Liver (tissue), 9 donors: Measurements from ENCODE around the gene ADCY9. TPM values are rescaled to one million over a fixed set of nuclear protein-coding genes. Genes with fewer than 3 reads are reported as not detected.
A peak's percentile ranks its signal among the peaks of the same experiment; 100 is the strongest.

Experiments
- DNase-seq: peaks from one replicate; pipeline ENCODE4 v3.0.0-alpha.2; 2017; ENCODE audit warnings: low spot score
- H3K27ac ChIP-seq, 2 donors: one replicate each; pipeline ENCODE4 v1.7.0; 2013; ENCODE audit warnings: inconsistent platforms in 2 of 2, low read length in 2 of 2, control low read depth in 1 of 2, low read depth in 1 of 2, mild to moderate bottlenecking in 1 of 2
- H3K27me3 ChIP-seq, 4 donors: one replicate each; pipeline versions ENCODE4 v1.6.1 to v1.7.0; 2013; ENCODE audit warnings: low read length in 3 of 4, inconsistent platforms in 1 of 4, mild to moderate bottlenecking in 1 of 4, moderate library complexity in 1 of 4; ENCODE audit not compliant: control insufficient read depth in 4 of 4, insufficient read depth in 4 of 4
- H3K36me3 ChIP-seq, 4 donors: one replicate each; pipeline versions ENCODE4 v1.6.1 to v1.7.0; 2013; ENCODE audit warnings: low read length in 3 of 4, mild to moderate bottlenecking in 3 of 4, low read depth in 1 of 4, moderate library complexity in 1 of 4; ENCODE audit not compliant: control insufficient read depth in 4 of 4, insufficient read depth in 3 of 4
- H3K4me1 ChIP-seq, 4 donors: one replicate each; pipeline versions ENCODE4 v1.6.1 to v1.7.0; 2013; ENCODE audit warnings: low read length in 3 of 4, mild to moderate bottlenecking in 3 of 4, moderate library complexity in 1 of 4; ENCODE audit not compliant: control insufficient read depth in 4 of 4, insufficient read depth in 4 of 4
- H3K4me3 ChIP-seq, 3 donors: one replicate each; pipeline versions ENCODE4 v1.6.1 to v1.7.0; 2013; ENCODE audit warnings: low read length in 3 of 3, control low read depth in 1 of 3, low read depth in 1 of 3, mild to moderate bottlenecking in 1 of 3
- H3K9ac ChIP-seq, 2 donors: one replicate each; pipeline ENCODE4 v1.7.0; 2013; ENCODE audit warnings: low read length in 2 of 2, mild to moderate bottlenecking in 2 of 2, moderate library complexity in 2 of 2, control low read depth in 1 of 2, low read depth in 1 of 2
- H3K9me3 ChIP-seq, 4 donors: one replicate each; pipeline versions ENCODE4 v1.6.1 to v1.7.0; 2013; ENCODE audit warnings: low read length in 3 of 4; ENCODE audit not compliant: control insufficient read depth in 4 of 4
- FOXA1 ChIP-seq: IDR thresholded peaks from 2 replicates; pipeline ENCODE4 v1.6.1; 2016; ENCODE audit warnings: antibody characterized with exemption
- FOXA2 ChIP-seq: IDR thresholded peaks from 2 replicates; pipeline ENCODE4 v1.6.1; 2016; ENCODE audit warnings: antibody characterized with exemption
- GABPA ChIP-seq, 2 donors: IDR thresholded peaks in 1 of 2; conservative IDR thresholded peaks in 1 of 2; 2 replicates each; pipeline ENCODE4 v1.6.1; 2016; ENCODE audit warnings: antibody characterized with exemption in 2 of 2, mild to moderate bottlenecking in 1 of 2, moderate library complexity in 1 of 2
- HNF4A ChIP-seq, 2 donors: conservative IDR thresholded peaks; 2 replicates each; pipeline ENCODE4 v1.6.1; 2016; ENCODE audit warnings: antibody characterized with exemption in 2 of 2, mild to moderate bottlenecking in 2 of 2
- HNF4G ChIP-seq: IDR thresholded peaks from 2 replicates; pipeline ENCODE4 v1.6.1; 2016; ENCODE audit warnings: antibody characterized with exemption
- NR2F2 ChIP-seq: IDR thresholded peaks from 2 replicates; pipeline ENCODE4 v1.6.1; 2016; ENCODE audit warnings: antibody characterized with exemption
- RAD21 ChIP-seq, 2 donors: IDR thresholded peaks; 2 replicates each; pipeline ENCODE4 v1.6.1; 2016; ENCODE audit warnings: antibody characterized with exemption in 2 of 2, mild to moderate bottlenecking in 2 of 2
- RXRA ChIP-seq, 2 donors: IDR thresholded peaks; 2 replicates each; pipeline ENCODE4 v1.6.1; 2017 to 2018; ENCODE audit warnings: antibody characterized with exemption in 2 of 2, mild to moderate bottlenecking in 1 of 2
- SP1 ChIP-seq: IDR thresholded peaks from 2 replicates; pipeline ENCODE4 v1.6.1; 2018; ENCODE audit warnings: antibody characterized with exemption, mild to moderate bottlenecking
- WGBS: extraction: QIAGEN DNeasy Blood & Tissue Kit; methylation state at CpG from one replicate; pipeline ENCODE4 v1.1.7; 2013; 5-methylcytosine and 5-hydroxymethylcytosine counted together
- polyA plus RNA-seq, 2 donors: library from polyadenylated mRNA; stranded (reverse) in 1 of 2; unstranded in 1 of 2; fragments of 200-250 nt in 1 of 2; fragments of >200 nt in 1 of 2; fragmentation: Nextera tagmentation in 1 of 2; extraction: Ambion mirVana in 1 of 2; gene quantifications; one replicate each; pipeline versions ENCODE4 v1.2.1 to v1.2.3, GENCODE V29; 2013 to 2015
- total RNA-seq, 2 donors: library from RNA; depleted of rRNA; stranded (reverse); fragments of >200 nt; gene quantifications; one replicate each; pipeline ENCODE4 v1.2.3, GENCODE V29; 2014
- TF ChIP-seq, protein P1 (sequence below): IDR thresholded peaks from 2 replicates; pipeline ENCODE4 v1.6.1; 2016; ENCODE audit warnings: antibody characterized with exemption, mild to moderate bottlenecking
- TF ChIP-seq, protein P2 (sequence below): IDR thresholded peaks from 2 replicates; pipeline ENCODE4 v1.6.1; 2016; ENCODE audit warnings: antibody characterized with exemption
- TF ChIP-seq, protein P3 (sequence below): fragments of 150-350 bp; IDR thresholded peaks from 2 replicates; pipeline ENCODE4 v1.5.1; 2017; ENCODE audit warnings: improper control_type of control experiment, low read depth, low read length; ENCODE audit not compliant: missing input control
- donor health status: healthy.
- donor health status: healthy.
- donor health status: healthy.
- donor health status: healthy.
- donor health status: healthy.

The ADCY9 gene
- total and polyA plus RNA-seq, 4 donors, result 3.6 to 25.1 (median 11.0) TPM

DNA sequence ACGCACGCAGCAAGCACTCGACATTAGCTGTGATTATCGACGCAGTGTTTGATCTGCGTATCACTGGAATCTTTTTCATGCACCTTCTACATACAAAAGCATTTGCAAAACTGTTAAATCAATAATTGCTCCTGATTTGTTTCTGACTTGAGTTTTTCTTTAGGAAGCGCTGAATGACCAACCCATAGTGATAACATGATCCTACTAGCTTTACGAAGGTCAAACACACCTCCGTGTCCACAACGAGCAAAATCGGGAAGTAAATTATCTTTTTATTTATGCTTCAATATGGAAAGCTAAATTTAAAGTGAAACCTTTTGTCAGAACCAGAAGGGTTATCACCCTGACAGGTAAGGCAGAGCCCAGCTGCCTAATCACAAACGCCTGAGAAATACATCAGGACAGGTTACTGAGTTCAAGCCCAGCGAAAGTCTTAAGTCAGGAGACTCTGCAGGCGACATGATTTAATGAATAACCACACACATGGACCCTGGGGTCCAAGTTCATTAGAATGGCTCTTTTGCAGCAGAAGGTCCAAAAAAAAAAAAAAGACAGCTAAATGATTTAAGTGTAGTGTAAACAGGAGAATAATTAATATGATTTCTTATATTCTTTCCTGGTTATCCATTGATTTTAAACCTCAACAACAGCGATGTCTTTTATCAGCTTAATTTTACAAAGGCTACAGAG, 104.2 kb downstream of the ADCY9 start (continued):
- TF ChIP-seq, protein P1, sequence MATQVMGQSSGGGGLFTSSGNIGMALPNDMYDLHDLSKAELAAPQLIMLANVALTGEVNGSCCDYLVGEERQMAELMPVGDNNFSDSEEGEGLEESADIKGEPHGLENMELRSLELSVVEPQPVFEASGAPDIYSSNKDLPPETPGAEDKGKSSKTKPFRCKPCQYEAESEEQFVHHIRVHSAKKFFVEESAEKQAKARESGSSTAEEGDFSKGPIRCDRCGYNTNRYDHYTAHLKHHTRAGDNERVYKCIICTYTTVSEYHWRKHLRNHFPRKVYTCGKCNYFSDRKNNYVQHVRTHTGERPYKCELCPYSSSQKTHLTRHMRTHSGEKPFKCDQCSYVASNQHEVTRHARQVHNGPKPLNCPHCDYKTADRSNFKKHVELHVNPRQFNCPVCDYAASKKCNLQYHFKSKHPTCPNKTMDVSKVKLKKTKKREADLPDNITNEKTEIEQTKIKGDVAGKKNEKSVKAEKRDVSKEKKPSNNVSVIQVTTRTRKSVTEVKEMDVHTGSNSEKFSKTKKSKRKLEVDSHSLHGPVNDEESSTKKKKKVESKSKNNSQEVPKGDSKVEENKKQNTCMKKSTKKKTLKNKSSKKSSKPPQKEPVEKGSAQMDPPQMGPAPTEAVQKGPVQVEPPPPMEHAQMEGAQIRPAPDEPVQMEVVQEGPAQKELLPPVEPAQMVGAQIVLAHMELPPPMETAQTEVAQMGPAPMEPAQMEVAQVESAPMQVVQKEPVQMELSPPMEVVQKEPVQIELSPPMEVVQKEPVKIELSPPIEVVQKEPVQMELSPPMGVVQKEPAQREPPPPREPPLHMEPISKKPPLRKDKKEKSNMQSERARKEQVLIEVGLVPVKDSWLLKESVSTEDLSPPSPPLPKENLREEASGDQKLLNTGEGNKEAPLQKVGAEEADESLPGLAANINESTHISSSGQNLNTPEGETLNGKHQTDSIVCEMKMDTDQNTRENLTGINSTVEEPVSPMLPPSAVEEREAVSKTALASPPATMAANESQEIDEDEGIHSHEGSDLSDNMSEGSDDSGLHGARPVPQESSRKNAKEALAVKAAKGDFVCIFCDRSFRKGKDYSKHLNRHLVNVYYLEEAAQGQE, result no peak
- TF ChIP-seq, protein P2, sequence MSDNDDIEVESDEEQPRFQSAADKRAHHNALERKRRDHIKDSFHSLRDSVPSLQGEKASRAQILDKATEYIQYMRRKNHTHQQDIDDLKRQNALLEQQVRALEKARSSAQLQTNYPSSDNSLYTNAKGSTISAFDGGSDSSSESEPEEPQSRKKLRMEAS, result peak; percentile 11
- TF ChIP-seq SP1 (peak; percentile 66), RXRA (IDR thresholded peaks at IDR 0.05) (peak; percentile 50 to 56)

DNA sequence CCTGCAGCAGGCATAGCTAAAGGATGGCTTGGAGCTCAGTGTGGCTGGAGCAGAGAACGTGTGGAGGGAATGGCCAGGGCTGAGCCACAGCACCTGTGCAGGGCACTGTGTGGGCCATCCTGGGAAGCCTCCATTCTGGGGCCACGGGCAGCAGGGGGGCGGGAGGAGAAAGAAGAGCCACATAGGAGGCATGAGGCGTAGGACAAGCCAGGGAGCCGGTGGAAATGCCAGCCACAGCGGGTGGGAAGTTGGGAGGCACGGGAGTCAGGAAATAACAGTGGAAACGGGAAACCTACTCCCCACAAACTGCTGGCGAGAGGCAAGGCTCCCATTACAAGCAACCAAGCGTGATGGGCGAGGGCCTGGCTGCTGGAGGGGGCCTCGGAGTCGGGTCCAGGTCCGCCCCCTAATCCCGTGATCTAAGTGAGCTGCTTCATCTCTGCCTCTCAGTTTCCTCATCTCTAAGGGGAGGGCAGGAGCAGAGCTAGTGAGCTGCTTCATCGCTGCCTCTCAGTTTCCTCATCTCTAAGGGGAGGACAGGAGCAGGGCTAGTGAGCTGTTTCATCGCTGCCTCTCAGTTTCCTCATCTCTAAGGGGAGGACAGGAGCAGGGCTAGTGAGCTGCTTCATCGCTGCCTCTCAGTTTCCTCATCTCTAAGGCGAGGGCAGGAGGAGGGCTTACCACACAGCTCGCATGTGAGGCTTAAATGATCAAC, 104.9 kb downstream of the ADCY9 start:
- Histone ChIP-seq H3K4me3 (peak overlapping the region in 1 of 3 donors; percentile 15), H3K4me1 (peaks cover 5 to 31% (median 21%) of the 10 kb centered on the region in 4 donors), H3K9ac (no peak overlapping the region), H3K27me3 (no peaks in the 10 kb centered on the region), H3K36me3 (no peaks in the 10 kb centered on the region), H3K9me3 (no peaks in the 10 kb centered on the region), H3K27ac (peak overlapping the region; percentile 45 to 50)
- WGBS, result 75% methylated on average over 20 of the region's 20 CpGs
- TF ChIP-seq HNF4G, result no peak
- TF ChIP-seq HNF4A (conservative IDR thresholded peaks at IDR 0.05), result no peak
- TF ChIP-seq FOXA2, result no peak
- TF ChIP-seq RAD21 (IDR thresholded peaks at IDR 0.05), result no peak
- TF ChIP-seq GABPA (IDR thresholded peaks at IDR 0.05 in 1 of 2, conservative IDR thresholded peaks at IDR 0.05 in 1 of 2), result no peak
- no peak for TF ChIP-seq NR2F2
- TF ChIP-seq, protein P3, sequence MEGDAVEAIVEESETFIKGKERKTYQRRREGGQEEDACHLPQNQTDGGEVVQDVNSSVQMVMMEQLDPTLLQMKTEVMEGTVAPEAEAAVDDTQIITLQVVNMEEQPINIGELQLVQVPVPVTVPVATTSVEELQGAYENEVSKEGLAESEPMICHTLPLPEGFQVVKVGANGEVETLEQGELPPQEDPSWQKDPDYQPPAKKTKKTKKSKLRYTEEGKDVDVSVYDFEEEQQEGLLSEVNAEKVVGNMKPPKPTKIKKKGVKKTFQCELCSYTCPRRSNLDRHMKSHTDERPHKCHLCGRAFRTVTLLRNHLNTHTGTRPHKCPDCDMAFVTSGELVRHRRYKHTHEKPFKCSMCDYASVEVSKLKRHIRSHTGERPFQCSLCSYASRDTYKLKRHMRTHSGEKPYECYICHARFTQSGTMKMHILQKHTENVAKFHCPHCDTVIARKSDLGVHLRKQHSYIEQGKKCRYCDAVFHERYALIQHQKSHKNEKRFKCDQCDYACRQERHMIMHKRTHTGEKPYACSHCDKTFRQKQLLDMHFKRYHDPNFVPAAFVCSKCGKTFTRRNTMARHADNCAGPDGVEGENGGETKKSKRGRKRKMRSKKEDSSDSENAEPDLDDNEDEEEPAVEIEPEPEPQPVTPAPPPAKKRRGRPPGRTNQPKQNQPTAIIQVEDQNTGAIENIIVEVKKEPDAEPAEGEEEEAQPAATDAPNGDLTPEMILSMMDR, result no peak
- no peak for TF ChIP-seq FOXA1
- no peak for TF ChIP-seq SP1
- no peak for DNase-seq
